GM21381 (cell line): ENCODE results near the gene ARHGAP6.
"Not testable (repeated sequence)": the region's sequence is repeated elsewhere in the genome, so short reads cannot be mapped to it uniquely, and the experiment has no call there.

Experiments
- ATAC-seq: cut with Tn5 transposase; IDR thresholded peaks from one replicate; pipeline ENCODE4 v1.9.1; 2021; ENCODE audit warnings: mild to moderate bottlenecking, moderate library complexity; ENCODE audit not compliant: unreplicated experiment

ARHGAP6 gene

DNA sequence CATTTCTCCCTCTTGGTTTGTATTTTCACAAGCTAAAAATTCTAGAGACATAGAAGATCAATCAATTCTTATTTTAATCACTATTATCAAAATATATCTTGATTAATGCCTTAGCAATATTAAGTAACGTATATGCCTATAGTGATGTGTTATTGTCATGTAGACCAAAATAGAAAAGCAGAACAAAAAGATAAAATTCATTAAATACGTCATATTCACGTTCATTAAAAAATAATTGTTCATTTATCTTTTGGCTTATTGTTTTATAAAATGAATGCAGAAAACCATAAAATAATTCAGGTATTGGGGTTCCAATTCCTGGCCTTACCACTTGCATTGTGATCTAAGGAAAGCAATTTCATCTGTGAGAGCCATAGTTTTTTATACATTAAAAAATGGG is 300.3 kb downstream of the ARHGAP6 start:
- ATAC-seq, result no peak

DNA sequence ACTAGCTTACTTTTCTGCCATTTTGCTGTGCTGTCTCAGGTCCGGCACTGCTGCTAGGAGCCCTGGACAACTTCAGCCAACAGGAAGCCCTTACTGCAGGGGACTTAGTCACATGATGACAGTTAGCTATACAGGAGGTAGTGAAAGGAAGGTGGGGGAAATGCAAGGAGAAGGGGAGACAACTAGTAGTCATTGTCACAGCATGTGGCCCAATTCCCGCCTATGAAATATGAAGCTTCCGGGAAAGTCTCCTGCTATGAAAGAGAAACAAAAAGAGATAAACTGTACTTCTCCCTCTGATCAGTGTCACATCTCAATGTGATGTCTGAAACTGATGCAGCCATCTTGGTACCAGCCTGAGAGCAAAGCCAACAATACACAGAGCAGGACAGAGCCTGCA is 300.9 kb downstream of the ARHGAP6 start:
- ATAC-seq, result no peak

GRCh38 chrX:11363825-11364224 is 301.9 kb downstream of the ARHGAP6 start:
- ATAC-seq, result not testable (repeated sequence)

GRCh38 chrX:11363069-11363594 is 302.6 kb downstream of the ARHGAP6 start:
- ATAC-seq, result peak; percentile 96

GRCh38 chrX:11361666-11362065 is 304.1 kb downstream of the ARHGAP6 start:
- not testable (repeated sequence) for ATAC-seq

DNA sequence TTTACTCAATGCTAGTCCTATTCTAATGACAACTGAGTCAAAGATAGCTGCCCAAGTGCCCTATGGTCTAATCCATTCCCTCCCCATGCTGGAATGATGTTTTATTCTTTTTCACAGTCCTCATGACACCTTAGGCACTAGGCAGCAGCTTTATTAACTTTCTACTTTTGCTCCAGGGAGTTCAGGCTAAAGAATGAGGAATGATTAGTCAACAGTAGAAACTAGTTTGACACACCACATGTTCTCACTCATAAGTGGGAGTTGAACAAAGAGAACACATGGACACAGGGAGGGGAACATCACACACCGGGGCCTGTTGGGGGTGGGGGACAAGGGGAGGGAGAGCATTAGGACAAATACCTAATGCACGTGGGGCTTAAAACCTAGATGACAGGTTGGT is 309.8 kb downstream of the ARHGAP6 start:
- ATAC-seq, result not testable (repeated sequence)

GRCh38 chrX:11355259-11355909 is 310.3 kb downstream of the ARHGAP6 start:
- ATAC-seq, result no peak

GRCh38 chrX:11352296-11352741 is 313.4 kb downstream of the ARHGAP6 start:
- ATAC-seq, result no peak

DNA sequence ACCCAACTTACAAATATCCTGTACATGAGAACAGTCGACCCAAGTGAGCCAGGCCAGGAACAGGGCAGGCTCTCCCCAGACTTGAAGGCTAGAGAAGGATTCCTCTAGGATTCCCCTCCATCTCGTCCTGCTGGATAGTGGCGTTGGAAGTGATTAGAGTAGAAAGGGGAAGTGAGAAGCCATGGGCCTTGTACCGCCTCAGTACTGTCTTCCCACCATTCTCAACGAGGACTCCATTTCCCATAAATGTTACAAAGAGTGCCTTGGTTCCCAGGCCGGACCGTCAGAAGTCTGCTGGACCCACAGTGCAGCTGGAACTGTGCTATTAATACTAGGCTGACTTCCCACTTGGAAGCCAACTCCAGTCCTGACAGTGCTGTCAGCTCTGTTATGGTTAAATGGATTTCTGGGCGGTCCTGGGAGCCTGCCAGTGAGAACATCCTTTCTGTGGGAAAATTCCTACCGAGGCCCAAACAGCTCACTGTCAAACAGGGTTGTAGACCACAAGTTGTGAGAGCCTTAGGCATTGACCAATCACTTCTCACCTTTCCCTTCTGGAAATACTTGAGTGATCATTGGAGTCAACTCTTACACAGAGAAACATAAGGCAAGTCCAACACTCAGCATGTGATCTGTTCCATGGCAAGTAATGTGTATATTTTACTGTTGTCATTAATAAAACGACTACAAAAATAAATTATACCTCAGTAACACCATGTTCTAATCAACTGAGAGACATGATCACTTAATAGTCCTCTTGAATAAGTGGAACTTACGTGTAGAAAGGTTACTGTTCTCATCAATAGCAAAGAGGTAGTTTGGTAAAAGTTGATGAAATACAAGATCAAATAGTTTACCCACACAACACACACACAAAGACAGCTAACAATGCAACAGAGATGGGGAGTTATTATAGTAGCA is 314.1 kb downstream of the ARHGAP6 start:
- no peak for ATAC-seq

DNA sequence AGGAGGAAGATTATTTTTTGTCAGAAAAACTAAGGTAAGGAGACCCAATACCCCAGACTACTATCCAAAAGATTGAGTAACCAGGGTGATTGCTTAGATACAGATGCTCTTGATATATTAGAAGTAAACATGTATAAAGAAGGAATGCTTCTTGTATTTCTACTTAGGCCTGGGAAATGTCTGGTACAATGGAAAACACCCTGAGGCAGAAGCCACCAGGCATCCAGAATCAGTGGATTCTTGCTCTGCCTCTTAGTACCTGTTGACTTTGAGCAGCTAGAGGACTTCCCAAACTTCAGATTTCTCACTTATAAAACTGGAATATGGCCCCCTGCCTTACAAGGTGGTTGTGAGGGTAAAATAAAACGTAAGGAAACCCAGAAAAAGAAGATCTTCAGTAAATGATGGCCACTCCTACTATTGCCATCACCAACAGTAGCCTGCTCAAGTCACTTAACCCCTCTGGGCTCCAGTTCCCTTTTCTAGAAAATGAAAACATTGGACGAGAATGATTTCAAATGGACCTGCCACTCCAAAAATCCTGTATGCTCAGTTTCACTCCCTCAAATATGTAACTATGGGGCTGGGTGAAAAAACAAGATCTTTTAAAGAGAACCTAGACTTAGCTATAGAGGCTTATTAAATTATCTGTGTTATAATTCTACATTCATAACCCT is 315.9 kb downstream of the ARHGAP6 start:
- ATAC-seq, result no peak

DNA sequence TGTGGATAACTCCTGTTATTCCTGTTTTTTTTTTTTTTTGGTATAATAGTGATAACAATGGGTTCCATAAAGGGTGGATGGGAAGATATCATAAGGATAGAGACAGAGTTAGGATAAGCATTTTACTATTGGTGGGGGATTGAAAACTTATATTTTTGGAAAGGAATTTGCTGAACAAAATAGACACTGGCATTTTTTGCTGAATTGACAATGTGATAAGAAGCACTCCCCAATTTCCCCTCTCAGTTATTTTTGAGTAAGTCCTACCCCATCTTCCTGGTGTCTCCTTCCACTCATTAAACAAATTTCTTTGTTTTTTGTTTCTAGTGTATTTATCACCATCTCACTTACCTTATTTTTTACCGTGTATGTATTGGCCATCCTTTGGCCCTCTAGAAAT is 316.7 kb downstream of the ARHGAP6 start:
- ATAC-seq, result no peak

GRCh38 chrX:11347300-11347699 is 318.4 kb downstream of the ARHGAP6 start:
- no peak for ATAC-seq

GRCh38 chrX:11346121-11346682 is 319.5 kb downstream of the ARHGAP6 start:
- ATAC-seq, result no peak

GRCh38 chrX:11342673-11343072 is 323.0 kb downstream of the ARHGAP6 start:
- no peak for ATAC-seq

DNA sequence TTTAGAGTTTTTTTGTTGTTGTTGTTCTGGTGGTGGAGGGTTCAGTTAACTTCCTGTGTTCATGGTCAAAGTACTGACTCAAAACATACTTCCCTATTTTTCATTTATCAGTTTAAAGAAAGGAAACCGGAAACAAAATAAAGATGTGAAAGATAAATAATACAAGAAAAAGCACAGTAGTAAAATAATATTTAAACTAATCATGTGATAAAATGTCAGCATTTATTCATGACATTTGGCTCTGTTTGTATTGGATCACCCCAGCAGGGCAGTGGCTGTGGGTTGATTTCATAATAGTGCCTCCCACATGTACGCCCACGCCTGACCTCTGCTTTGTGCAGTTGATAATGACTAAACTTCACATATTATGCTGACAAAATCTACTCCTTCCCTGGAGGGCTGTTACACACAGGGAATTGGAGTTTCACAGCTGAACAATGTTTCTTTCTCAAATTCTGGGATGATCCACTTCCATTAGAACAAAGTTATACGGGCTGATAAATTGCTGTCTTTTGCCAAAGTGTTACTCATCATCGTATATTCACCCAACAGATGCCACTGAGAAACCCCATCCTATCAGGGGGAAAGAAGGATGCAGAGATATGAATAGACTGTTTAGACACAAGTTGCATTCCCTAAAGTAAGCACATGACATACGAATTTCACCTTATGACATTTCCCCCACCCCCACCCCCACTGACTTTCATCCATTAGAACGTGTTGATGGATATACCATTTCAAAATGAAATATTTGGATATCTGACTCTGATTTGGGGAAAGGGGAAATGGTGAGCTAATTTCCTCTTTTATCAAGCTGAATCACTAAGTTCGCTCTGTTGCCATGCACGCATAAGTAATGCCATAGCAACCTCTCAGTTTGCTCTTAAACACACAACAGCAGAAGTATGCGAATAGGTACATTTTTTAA is 324.2 kb downstream of the ARHGAP6 start:
- ATAC-seq, result peak; percentile 78

- no peak for ATAC-seq
Observed at GRCh38 chrX:11337292-11338009, 328.3 kb downstream of the ARHGAP6 start.

GRCh38 chrX:11336201-11336600 is 329.5 kb downstream of the ARHGAP6 start:
- no peak for ATAC-seq

- ATAC-seq, result no peak
Observed at GRCh38 chrX:11334165-11334564, 331.6 kb downstream of the ARHGAP6 start.

- no peak for ATAC-seq
Observed at GRCh38 chrX:11331788-11332187, 333.9 kb downstream of the ARHGAP6 start.
